Keratinocyte (primary cell): Measurements from ENCODE around the gene SNN.

Source experiments
- EZH2 ChIP-seq: IDR thresholded peaks from one replicate; pipeline ENCODE4 v1.6.1; 2012; ENCODE audit warnings: inconsistent platforms, mild to moderate bottlenecking, low read length, moderate library complexity
- TF ChIP-seq, protein P1 (sequence below), 3 experiments: IDR thresholded peaks in 1 of 3; conservative IDR thresholded peaks in 1 of 3; optimal IDR thresholded peaks in 1 of 3; 2 replicates in 2 of 3; 3 replicates in 1 of 3; pipeline versions ENCODE3 to v1.5.1; 2011; ENCODE audit warnings: low read length in 3 of 3, mild to moderate bottlenecking in 3 of 3, moderate library complexity in 2 of 3, control low read depth in 1 of 3, inconsistent platforms in 1 of 3; ENCODE audit not compliant: insufficient read depth in 2 of 3; ENCODE audit errors: extremely low read depth in 1 of 3

DNA sequence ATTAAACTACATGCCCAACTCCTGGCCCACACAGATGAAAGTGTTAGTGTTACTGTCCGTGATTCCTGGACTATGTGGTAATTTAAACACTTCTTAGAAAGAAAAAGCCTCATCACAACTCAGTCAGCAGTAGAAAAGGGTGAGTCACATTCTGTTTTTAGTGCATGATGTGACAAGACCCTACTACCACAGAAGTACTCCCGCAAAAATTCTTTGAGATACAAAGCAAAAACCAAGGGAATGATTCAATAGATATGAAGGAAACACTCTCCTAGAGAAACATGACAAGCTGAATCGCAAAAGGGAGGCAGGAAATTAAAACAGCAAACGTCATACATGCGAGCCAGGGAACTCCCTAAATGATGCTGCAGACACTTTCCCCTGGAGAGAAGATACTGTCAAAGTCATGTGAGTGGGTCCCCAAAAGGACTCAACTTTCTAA lies 14.4 kb downstream of the SNN start:
- TF ChIP-seq, protein P1, sequence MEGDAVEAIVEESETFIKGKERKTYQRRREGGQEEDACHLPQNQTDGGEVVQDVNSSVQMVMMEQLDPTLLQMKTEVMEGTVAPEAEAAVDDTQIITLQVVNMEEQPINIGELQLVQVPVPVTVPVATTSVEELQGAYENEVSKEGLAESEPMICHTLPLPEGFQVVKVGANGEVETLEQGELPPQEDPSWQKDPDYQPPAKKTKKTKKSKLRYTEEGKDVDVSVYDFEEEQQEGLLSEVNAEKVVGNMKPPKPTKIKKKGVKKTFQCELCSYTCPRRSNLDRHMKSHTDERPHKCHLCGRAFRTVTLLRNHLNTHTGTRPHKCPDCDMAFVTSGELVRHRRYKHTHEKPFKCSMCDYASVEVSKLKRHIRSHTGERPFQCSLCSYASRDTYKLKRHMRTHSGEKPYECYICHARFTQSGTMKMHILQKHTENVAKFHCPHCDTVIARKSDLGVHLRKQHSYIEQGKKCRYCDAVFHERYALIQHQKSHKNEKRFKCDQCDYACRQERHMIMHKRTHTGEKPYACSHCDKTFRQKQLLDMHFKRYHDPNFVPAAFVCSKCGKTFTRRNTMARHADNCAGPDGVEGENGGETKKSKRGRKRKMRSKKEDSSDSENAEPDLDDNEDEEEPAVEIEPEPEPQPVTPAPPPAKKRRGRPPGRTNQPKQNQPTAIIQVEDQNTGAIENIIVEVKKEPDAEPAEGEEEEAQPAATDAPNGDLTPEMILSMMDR (optimal IDR thresholded peaks at IDR 0.05 in 1 of 3, IDR thresholded peaks at IDR 0.05 in 1 of 3, conservative IDR thresholded peaks at IDR 0.05 in 1 of 3; ENCODE audit: extremely low read depth in 1 of 3, insufficient read depth in 2 of 3, low read length in 3 of 3), result no peak
- TF ChIP-seq EZH2, result no peak
